Ishikawa (cell line): ENCODE results near the gene CLTA.

Experiments used
- CEBPB ChIP-seq: IDR thresholded peaks from 2 replicates; pipeline ENCODE4 v1.6.1; 2012
- EP300 ChIP-seq: IDR thresholded peaks from 2 replicates; pipeline ENCODE4 v1.6.1; 2012; ENCODE audit warnings: borderline replicate concordance
- MAX ChIP-seq: IDR thresholded peaks from 2 replicates; pipeline ENCODE4 v1.6.1; 2012
- NFIC ChIP-seq: IDR thresholded peaks from 2 replicates; pipeline ENCODE4 v1.6.1; 2012
- TCF12 ChIP-seq: IDR thresholded peaks from 2 replicates; pipeline ENCODE4 v1.6.1; 2012; ENCODE audit warnings: low read depth
- TF ChIP-seq, protein P1 (sequence below): IDR thresholded peaks from 2 replicates; pipeline ENCODE4 v1.6.1; 2012

GRCh38 chr9:36204906-36205547 lies 14.3 kb downstream of the CLTA start:
- TF ChIP-seq NFIC (no peak), MAX (no peak), EP300 (no peak), TCF12 (no peak), CEBPB (no peak)
- TF ChIP-seq, protein P1, sequence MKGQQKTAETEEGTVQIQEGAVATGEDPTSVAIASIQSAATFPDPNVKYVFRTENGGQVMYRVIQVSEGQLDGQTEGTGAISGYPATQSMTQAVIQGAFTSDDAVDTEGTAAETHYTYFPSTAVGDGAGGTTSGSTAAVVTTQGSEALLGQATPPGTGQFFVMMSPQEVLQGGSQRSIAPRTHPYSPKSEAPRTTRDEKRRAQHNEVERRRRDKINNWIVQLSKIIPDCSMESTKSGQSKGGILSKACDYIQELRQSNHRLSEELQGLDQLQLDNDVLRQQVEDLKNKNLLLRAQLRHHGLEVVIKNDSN: no peak
